Activated CD4-positive, alpha-beta T cell treated with anti-CD3 and anti-CD28 coated beads, Interleukin-2, amount 10 ng/mL, durations not matched to agents 7 days and 5 days (primary cell): ENCODE data around the gene FBXO7. TPM values are rescaled to one million over a fixed set of nuclear protein-coding genes. Genes with fewer than 3 reads are reported as not detected.

Experiments used
- CTCF ChIA-PET: fragments of 350-600 bp; sonication (Branson Sonifier 250); formaldehyde crosslinking; loops from one replicate; lab custom pipeline; 2021; ENCODE audit warnings: antibody characterized with exemption; lab: Charles Lee
- POLR2A ChIA-PET: fragments of 350-600 bp; sonication (Branson Sonifier 250); formaldehyde crosslinking; loops from one replicate; lab custom pipeline; 2021; ENCODE audit warnings: antibody characterized with exemption; lab: Charles Lee
- DNase-seq: peaks from one replicate; pipeline ENCODE4 v3.0.0-alpha.2; 2020
- H3K27ac Mint-ChIP-seq: one replicate; pipeline ENCODE4 v1.8.0; 2021; ENCODE audit warnings: mild to moderate bottlenecking, moderate library complexity, mixed read lengths
- H3K27me3 Mint-ChIP-seq: one replicate; pipeline ENCODE4 v1.8.0; 2021; ENCODE audit warnings: mixed read lengths
- H3K36me3 Mint-ChIP-seq: one replicate; pipeline ENCODE4 v1.8.0; 2021; ENCODE audit warnings: low read depth, mixed read lengths
- H3K4me1 Mint-ChIP-seq: one replicate; pipeline ENCODE4 v1.8.0; 2021; ENCODE audit warnings: mixed read lengths
- H3K4me3 Mint-ChIP-seq: one replicate; pipeline ENCODE4 v1.8.0; 2021; ENCODE audit warnings: mild to moderate bottlenecking, moderate library complexity, mixed read lengths
- H3K9me3 Mint-ChIP-seq: one replicate; pipeline ENCODE4 v1.8.0; 2021; ENCODE audit warnings: mixed read lengths
- total RNA-seq, 2 experiments: library from RNA; stranded (reverse); gene quantifications; one replicate each; pipeline ENCODE4 v1.2.3, GENCODE V29; 2021

The FBXO7 gene
- total RNA-seq, 2 experiments from 2014 or later, result 92.6 to 103 TPM

DNA sequence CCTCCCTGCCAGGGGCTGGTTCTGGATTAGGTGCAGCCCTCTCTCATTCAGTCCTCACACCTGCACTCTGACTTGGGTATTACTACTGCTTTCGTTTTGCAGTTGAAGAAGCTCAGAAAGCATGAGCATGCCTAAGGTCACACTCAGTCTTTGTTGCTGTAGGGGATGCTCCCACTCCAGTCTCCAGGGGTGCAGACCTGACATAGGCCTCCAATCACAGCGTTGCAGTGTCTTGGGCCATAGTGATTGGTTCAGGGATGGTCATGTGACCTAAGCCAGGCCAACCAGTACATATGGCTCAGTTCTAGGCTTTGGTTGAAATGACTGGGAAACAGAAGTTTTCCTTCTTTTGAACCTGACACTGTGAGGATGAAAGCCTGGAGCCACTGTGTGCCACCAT is 61.7 kb downstream of the FBXO7 start:
- DNase-seq, result no peak
- Mint-ChIP-seq H3K27ac (no peak overlapping the region), H3K4me1 (no peaks in the 10 kb centered on the region), H3K9me3 (no peaks in the 10 kb centered on the region), H3K27me3 (peaks cover 4% of the 10 kb centered on the region), H3K4me3 (no peak overlapping the region), H3K36me3 (no peaks in the 10 kb centered on the region)
- ChIA-PET POLR2A (no interaction called here), CTCF (interaction anchor here (0.8 kb wide), 1 partner anchor 74 kb away, joined by 3 read pairs; no protein-coding TSS in a partner anchor)

DNA sequence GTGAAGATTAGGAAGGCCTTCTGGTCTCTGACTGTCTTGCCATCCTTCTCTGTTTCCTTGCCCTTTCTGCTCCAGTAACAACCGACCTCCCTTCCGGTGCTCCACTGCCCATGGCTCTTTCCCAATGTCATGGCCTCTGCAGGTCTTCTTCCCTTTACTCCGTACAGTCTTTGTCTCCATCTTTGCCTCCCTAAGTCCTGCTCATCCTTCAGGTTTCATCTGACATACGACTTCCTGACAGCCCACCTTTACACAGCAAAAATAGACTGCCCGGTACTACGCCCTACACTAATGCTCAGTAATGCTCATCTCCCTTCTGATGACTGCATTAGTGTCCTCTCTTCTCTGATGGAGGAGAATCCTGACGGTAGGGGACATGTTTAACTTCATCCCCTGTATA is 63.9 kb downstream of the FBXO7 start:
- no peak overlapping the region for H3K4me3 Mint-ChIP-seq
- ChIA-PET POLR2A (no interaction called here), CTCF (no interaction called here)
- no peaks in the 10 kb centered on the region for H3K4me1 Mint-ChIP-seq
- H3K27ac Mint-ChIP-seq, result no peak overlapping the region
- H3K27me3 Mint-ChIP-seq, result peaks cover 4% of the 10 kb centered on the region
- H3K9me3 Mint-ChIP-seq, result no peaks in the 10 kb centered on the region
- DNase-seq, result no peak
- H3K36me3 Mint-ChIP-seq, result no peaks in the 10 kb centered on the region

DNA sequence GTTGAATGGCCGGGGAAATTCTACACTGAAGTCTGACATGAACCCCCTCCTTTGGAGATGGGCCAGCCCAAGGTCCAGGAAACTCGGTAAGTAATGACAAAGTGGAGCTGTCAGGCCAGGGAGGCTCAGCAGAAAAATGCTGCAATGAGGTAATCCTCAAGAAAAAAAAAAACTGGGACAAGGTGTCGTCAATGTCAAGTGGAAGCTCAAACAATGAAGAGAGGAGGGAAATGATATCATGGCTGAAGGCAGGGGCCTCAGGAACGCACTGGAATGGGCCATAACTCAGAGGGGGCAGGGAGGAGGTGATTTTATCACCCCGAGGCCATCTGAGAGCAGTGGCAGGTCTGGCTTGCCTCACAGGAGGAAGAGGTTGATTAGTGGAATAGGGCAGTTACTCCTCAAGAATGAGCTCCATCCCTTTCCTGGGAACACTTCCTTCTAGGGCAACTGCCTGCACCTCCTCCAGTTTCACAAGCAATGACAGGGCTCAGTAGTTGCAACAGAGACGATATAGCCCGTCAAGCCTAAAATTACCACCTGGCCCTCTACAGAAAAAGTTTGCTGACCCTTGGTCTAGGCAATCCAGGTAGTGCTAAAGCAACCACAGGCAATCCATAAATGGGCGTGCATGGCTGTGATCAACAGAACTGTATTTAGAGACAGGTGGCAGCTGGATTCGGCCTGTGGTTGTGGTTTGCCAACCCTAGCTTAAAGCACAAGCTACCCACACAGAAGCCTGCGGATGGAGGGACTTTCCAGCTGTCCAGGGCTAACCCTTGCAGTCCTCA is 65.2 kb downstream of the FBXO7 start:
- CTCF ChIA-PET, result interaction anchor here (1.3 kb wide), 1 partner anchor 259 kb away, joined by 4 read pairs; no protein-coding TSS in a partner anchor
- Mint-ChIP-seq H3K4me1 (no peaks in the 10 kb centered on the region), H3K9me3 (no peaks in the 10 kb centered on the region), H3K36me3 (no peaks in the 10 kb centered on the region), H3K27me3 (peaks cover 4% of the 10 kb centered on the region), H3K4me3 (no peak overlapping the region), H3K27ac (no peak overlapping the region)
- DNase-seq, result no peak
- POLR2A ChIA-PET, result no interaction called here

DNA sequence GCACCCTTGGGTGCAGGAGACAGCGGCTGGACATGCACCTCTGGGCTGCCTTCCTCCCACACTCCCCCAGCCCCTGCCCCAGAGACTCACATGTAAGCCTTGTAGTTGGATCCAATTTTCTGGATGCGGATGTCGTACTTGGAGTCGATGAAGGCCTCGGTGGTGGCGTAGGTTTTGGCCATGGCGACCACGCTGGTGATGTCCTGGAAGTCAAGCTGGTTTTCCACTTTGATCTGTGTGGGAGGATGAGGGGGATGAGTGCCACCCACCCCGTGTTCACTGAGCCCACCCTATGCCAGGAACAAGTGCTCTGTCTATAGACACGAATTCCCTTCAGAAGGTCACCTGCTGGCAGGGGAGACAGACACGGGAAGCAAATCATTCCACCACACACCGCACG is 66.9 kb downstream of the FBXO7 start:
- Mint-ChIP-seq H3K4me3 (no peak overlapping the region), H3K36me3 (no peaks in the 10 kb centered on the region), H3K27me3 (peaks cover 6% of the 10 kb centered on the region), H3K27ac (no peak overlapping the region), H3K9me3 (no peaks in the 10 kb centered on the region), H3K4me1 (no peaks in the 10 kb centered on the region)
- POLR2A ChIA-PET, result no interaction called here
- no peak for DNase-seq
- CTCF ChIA-PET, result no interaction called here

DNA sequence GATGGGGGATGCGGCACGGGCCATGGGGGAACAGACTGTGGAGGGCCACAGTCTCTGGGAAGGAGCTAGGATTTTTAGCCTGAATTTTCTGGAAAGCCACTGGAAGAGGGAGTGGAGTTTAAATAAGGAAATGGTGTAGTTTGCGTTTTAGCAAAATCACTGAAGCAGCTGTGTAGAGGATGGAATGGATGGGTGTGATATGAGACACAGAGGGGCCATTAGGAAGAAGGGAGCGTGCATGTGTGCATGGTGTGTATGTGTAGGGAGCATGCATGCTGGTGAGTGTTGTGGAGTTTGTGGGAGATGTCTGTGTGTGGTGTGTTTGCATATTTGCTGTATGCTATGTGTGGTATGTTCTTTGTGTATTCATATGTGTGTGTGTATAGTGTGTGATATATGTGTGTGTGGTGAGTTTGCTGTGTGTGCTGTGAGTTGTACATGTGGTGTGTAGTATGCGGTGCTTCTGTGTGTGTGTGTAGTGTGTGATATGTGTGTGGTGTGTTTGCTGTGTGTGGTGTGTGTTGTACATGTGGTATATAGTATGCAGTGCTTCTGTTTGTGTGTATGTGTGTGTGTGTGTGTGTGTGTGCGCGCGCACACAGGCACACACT is 67.6 kb downstream of the FBXO7 start:
- no peak overlapping the region for H3K4me3 Mint-ChIP-seq
- CTCF ChIA-PET, result no interaction called here

DNA sequence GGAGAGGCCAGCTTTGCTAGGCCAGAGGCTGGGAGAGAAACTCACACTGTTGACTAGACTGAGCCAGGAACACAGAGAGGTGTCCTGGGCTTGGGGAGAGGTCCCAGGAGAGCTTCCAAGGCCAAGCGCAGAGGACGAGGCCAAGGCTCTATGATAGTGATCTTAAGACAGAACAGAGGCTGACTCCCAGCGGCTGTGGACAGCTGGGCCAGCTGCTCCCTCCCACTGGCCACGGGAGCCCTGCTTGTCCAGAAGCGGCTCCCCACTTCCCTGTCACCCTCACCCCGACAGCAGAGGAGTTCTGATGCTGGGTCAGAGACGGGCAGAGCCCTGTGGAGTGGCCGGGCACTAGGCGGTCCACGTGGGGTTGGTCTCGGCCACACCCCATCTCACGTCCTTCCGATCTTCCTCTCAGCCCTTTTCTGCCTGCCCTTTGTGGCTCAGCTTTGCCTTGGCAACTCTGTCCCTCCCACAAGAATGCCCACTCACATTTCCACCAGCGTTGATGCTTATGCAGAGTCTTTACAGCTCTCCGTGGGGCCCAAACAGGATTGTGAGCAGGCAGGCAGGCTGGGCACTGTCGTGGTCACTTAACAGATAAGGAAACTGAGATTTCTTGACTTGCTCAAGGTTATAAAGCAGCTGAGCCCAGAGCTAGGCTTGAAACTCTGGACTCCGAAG is 68.2 kb downstream of the FBXO7 start:
- no peaks in the 10 kb centered on the region for H3K4me1 Mint-ChIP-seq
- H3K36me3 Mint-ChIP-seq, result no peaks in the 10 kb centered on the region
- no peaks in the 10 kb centered on the region for H3K9me3 Mint-ChIP-seq
- peaks cover 6% of the 10 kb centered on the region for H3K27me3 Mint-ChIP-seq
- ChIA-PET POLR2A (no interaction called here), CTCF (no interaction called here)
- H3K27ac Mint-ChIP-seq, result no peak overlapping the region
- H3K4me3 Mint-ChIP-seq, result no peak overlapping the region
- no peak for DNase-seq

More for the DNA sequence above, 67.6 kb downstream of the FBXO7 start:
- POLR2A ChIA-PET, result no interaction called here
- Mint-ChIP-seq H3K27me3 (peaks cover 6% of the 10 kb centered on the region), H3K9me3 (no peaks in the 10 kb centered on the region), H3K36me3 (no peaks in the 10 kb centered on the region), H3K27ac (no peak overlapping the region), H3K4me1 (no peaks in the 10 kb centered on the region)
- DNase-seq, result no peak

DNA sequence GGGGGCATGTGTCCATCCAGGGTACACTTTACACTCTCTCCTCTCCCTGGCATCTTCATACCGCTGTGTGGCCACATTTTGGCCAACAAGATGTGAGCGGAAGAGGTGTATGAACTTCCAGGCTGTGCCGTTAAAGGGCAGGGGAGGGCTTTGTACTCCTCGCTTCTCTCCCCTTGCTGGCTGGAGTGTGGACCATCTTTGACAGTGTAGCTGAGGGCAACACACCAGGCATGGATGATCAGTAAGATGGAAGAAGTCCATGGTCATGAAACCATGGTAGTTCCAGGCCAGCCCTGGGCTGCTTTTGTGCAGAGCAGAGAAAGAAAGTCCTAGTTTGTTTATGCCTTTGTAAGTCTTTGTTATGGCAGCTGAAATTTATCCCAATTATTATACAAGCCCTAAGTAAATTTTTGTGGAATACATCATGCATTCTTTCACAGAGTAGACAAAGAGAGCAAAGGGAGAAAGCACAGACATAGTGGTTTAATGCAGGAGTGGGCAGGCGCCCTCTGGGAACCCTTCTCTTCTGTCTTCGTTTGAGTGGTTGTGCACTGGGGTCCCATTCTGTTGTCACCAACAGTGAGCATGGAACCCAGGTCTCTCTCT is 70.4 kb downstream of the FBXO7 start:
- CTCF ChIA-PET, result no interaction called here
- DNase-seq, result no peak
- H3K4me3 Mint-ChIP-seq, result no peak overlapping the region

DNA sequence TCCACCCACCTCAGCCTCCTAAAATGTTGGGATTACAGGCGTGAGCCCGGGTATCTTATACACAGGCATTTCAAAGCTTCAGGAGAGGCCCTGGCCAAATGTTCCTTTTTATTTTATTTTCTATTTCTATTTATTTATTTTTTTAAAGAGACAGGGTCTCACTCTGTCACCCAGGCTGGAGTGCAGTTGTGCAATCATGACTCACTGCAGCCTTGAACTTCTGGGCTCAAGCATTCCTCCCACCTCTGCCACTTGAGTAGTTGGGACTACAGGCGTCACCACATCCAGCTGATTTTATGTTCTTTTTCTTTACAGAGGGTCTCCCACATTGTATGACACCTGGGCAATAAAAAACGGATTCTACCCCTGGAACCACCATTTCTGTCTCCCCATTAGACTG is 71.2 kb downstream of the FBXO7 start:
- no peak overlapping the region for H3K4me3 Mint-ChIP-seq
- H3K9me3 Mint-ChIP-seq, result no peaks in the 10 kb centered on the region
- H3K4me1 Mint-ChIP-seq, result no peaks in the 10 kb centered on the region
- H3K27me3 Mint-ChIP-seq, result peaks cover 2% of the 10 kb centered on the region
- ChIA-PET CTCF (no interaction called here), POLR2A (no interaction called here)
- no peak overlapping the region for H3K27ac Mint-ChIP-seq
- no peaks in the 10 kb centered on the region for H3K36me3 Mint-ChIP-seq
- DNase-seq, result no peak

More for the DNA sequence above, 70.4 kb downstream of the FBXO7 start:
- Mint-ChIP-seq H3K9me3 (no peaks in the 10 kb centered on the region), H3K4me1 (no peaks in the 10 kb centered on the region), H3K27ac (no peak overlapping the region), H3K27me3 (peaks cover 2% of the 10 kb centered on the region), H3K36me3 (no peaks in the 10 kb centered on the region)
- POLR2A ChIA-PET, result no interaction called here

DNA sequence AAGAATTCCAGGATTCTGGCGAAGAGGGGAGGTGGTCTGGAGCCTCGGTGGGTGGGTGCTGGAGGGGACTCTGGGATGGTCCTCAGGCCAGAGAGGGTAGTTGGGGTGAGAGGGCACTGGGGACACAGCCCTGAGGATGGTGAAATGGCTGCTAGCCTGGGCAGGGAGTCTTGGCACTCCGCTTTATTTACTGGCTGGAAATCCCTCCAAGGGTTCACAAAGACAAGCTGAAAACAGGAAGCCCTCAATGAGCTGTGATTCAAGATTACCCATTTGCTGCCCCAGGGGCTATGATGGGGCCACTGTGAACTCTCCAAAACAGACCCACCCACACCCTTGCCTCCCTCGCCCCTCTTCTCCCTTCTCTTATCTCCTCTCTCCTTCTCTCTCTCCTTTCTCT is 71.9 kb downstream of the FBXO7 start:
- no peak for DNase-seq
- H3K9me3 Mint-ChIP-seq, result no peaks in the 10 kb centered on the region
- H3K4me1 Mint-ChIP-seq, result no peaks in the 10 kb centered on the region
- H3K4me3 Mint-ChIP-seq, result no peak overlapping the region
- peaks cover 2% of the 10 kb centered on the region for H3K27me3 Mint-ChIP-seq
- H3K27ac Mint-ChIP-seq, result no peak overlapping the region
- CTCF ChIA-PET, result no interaction called here
- POLR2A ChIA-PET, result no interaction called here
- no peaks in the 10 kb centered on the region for H3K36me3 Mint-ChIP-seq

DNA sequence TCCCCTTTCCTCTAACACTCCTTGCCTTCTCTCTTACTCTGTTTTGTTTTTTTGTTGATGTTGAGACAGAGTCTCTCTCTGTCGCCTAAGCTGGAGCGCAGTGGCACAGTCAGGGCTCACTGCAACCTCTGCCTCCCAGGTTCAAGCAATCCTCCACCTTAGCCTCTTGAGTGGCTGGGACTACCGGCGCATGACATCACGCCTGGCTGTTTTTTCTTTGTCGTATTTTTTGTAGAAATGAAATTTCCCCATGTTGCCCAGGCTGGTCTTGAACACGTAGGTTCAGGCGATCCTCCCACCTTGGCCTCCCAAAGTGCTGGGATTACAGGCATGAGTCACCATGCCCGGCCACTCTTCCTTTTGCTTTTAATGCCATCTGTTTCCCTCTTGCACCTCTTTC is 72.3 kb downstream of the FBXO7 start:
- Mint-ChIP-seq H3K36me3 (no peaks in the 10 kb centered on the region), H3K27me3 (peaks cover 2% of the 10 kb centered on the region), H3K9me3 (no peaks in the 10 kb centered on the region), H3K27ac (no peak overlapping the region), H3K4me3 (no peak overlapping the region), H3K4me1 (no peaks in the 10 kb centered on the region)
- DNase-seq, result no peak
- POLR2A ChIA-PET, result no interaction called here
- CTCF ChIA-PET, result no interaction called here

DNA sequence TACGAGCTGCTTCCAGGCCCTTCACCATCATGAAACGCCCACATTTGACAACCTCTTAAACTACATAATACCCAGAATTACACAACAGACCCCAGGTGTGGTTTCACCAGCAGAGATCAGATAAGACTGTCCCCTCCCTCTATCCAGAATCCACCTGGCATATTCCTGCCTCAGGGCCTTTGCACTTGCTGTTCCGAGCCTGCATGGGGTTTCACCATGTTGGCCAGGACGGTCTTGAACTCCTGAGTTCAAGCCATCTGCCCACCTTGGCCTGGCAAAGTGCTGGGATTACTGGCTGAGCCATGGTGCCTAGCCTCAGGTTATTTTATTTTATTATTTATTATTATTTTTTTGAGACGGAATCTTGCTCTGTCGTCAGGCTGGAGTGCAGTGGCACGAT is 73.4 kb downstream of the FBXO7 start:
- no peaks in the 10 kb centered on the region for H3K36me3 Mint-ChIP-seq
- H3K4me3 Mint-ChIP-seq, result no peak overlapping the region
- POLR2A ChIA-PET, result no interaction called here
- no peak for DNase-seq
- no peaks in the 10 kb centered on the region for H3K4me1 Mint-ChIP-seq
- no peaks in the 10 kb centered on the region for H3K9me3 Mint-ChIP-seq
- CTCF ChIA-PET, result no interaction called here
- peaks cover 2% of the 10 kb centered on the region for H3K27me3 Mint-ChIP-seq
- no peak overlapping the region for H3K27ac Mint-ChIP-seq
